ENCODE data around the gene STX1B.
"Not testable (repeated sequence)": the region's sequence is repeated elsewhere in the genome, so short reads cannot be mapped to it uniquely, and the experiment has no call there.

The STX1B gene

GRCh38 chr16:30948667-30949649, 61.5 kb downstream of the STX1B start, which contains the start of gene ORAI3:
Gene ORAI3, plus strand, starts transcription at chr16:30949068. Its CDS starts 222 bp downstream, at chr16:30949290.
- DNase-seq, result peak; percentile 55 to 64

GRCh38 chr16:30947859-30948666, 62.4 kb downstream of the STX1B start:
- DNase-seq, result peak; percentile 84 to 95

- no peak for DNase-seq
Measured at GRCh38 chr16:30947541-30947858, 62.9 kb downstream of the STX1B start.

- no peak for DNase-seq
Measured at GRCh38 chr16:30946671-30947540, 63.5 kb downstream of the STX1B start.

GRCh38 chr16:30944352-30944751, 66.1 kb downstream of the STX1B start:
- DNase-seq, result no peak

- DNase-seq, result no peak
Measured at GRCh38 chr16:30942426-30942806, 68.0 kb downstream of the STX1B start.

GRCh38 chr16:30941600-30942425, 68.6 kb downstream of the STX1B start:
- peak; percentile 25 for DNase-seq

- not testable (repeated sequence) for DNase-seq
Measured at GRCh38 chr16:30939571-30939970, 70.9 kb downstream of the STX1B start.

All from hippocampal formation (tissue), 2 donors.